Esophagus squamous epithelium (tissue), 4 donors: ENCODE data around the gene CDC42BPA.

Source experiments
- CTCF ChIP-seq, 6 experiments: fragments of 450-650 bp in 4 of 6; fragments of 200-600 bp in 2 of 6; sonication (generic) in 2 of 6; IDR thresholded peaks; one replicate each; pipeline ENCODE4 v1.5.1; 2016 to 2019; ENCODE audit warnings: antibody characterized with exemption in 6 of 6, mild to moderate bottlenecking in 4 of 6, moderate library complexity in 4 of 6
- POLR2A ChIP-seq, 4 donors: fragments of 450-650 bp; IDR thresholded peaks; one replicate each; pipeline ENCODE4 v1.6.1; 2017; ENCODE audit warnings: antibody characterized with exemption in 4 of 4, mild to moderate bottlenecking in 4 of 4, moderate library complexity in 3 of 4

- TF ChIP-seq POLR2A (IDR thresholded peaks at IDR 0.05) (no peak), CTCF (IDR thresholded peaks at IDR 0.05) (no peak)
These were observed 312.0 kb downstream of the CDC42BPA start for GRCh38 chr1:227006226-227006796.
